Sciatic nerve (tissue), 2 donors: Measurements from ENCODE around the gene SGO1. TPM values are rescaled to one million over a fixed set of nuclear protein-coding genes. Genes with fewer than 3 reads are reported as not detected.
"Not testable (repeated sequence)": the region's sequence is repeated elsewhere in the genome, so short reads cannot be mapped to it uniquely, and the experiment has no call there.

Experiments used
- ATAC-seq: fragments of 200-7000 bp; cut with Tn5 transposase; one replicate; pipeline ENCODE4 v1.9.1; 2020; ENCODE audit warnings: mild to moderate bottlenecking, moderate library complexity
- DNase-seq: peaks from one replicate; pipeline ENCODE4 v3.0.0-alpha.2; 2020; ENCODE audit warnings: low spot score
- intact Hi-C: fragments of 100-400 bp; cut with DNase I; formaldehyde crosslinking; loops from one replicate; pipeline ENCODE4 v1.14.2; 2022
- total RNA-seq: library from RNA; stranded (reverse); fragmentation: NEBNext Ultra II Directional; extraction: Animal tissue kit (Norgen Biotek cat#: 25700); gene quantifications from one replicate; pipeline ENCODE4 v1.2.1, GENCODE V29; 2021
- donor health status: DM: no; HTN: no; CAD: no.
- donor health status: DM: no; HTN: no; CAD: no.

SGO1 gene
- total RNA-seq, result 0.31 TPM

- peak; percentile 99 for DNase-seq
- ATAC-seq, result peak; percentile 100
- intact Hi-C loops, result loop anchor here (10.0 kb wide), 1 partner anchor 141 kb away; the partner anchor contains the start of gene KAT2B
Observed at GRCh38 chr3:20185679-20186599, at the start of gene SGO1. Gene SGO1 (minus strand): TSS chr3:20186206. CDS start chr3:20184027, 2,179 bp downstream.

- ATAC-seq, result no peak
- DNase-seq, result no peak
- intact Hi-C loops, result no loop called here
Observed at GRCh38 chr3:20235796-20236195, 49.8 kb upstream of the SGO1 start.

DNA sequence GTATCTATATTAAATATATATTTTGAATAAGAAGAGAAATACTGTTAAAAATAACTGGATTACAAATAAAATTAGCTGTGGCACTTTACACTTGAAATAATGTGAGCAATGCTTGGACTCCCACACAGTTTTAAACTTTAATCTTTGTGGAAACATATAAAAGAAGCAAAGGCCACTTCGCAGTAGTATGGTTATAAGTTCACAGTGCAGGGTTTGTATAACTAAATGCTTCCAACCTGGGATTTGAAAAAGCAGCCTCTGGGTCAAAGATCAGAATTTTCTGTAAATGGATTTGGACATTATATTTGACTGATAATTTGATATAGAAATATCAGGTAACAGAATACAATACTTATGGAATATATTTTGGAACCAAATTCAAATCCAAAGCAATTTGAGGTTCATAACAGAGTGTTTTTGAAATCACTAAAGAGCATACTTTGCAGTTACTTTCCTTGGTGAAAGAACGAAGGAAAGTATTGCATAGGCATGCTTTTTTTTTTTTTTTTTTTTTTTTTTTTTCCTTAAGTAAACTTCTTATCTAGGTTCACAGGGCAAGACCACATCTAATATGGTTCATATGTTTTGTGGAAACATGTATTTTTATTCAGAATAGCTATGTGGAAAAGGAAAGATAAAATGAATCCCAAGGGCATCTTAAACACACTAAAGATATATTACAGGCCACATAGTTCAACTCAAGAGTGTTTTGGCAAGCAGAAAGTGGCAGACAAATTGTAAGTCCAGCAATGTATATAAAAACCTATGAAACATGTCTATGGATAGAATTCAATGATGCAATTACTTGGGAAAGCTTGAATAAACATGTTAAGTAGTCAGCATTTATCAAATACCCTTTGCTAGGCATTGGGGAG, 47.1 kb upstream of the SGO1 start:
- intact Hi-C loops, result no loop called here
- no peak for ATAC-seq
- no peak for DNase-seq

DNA sequence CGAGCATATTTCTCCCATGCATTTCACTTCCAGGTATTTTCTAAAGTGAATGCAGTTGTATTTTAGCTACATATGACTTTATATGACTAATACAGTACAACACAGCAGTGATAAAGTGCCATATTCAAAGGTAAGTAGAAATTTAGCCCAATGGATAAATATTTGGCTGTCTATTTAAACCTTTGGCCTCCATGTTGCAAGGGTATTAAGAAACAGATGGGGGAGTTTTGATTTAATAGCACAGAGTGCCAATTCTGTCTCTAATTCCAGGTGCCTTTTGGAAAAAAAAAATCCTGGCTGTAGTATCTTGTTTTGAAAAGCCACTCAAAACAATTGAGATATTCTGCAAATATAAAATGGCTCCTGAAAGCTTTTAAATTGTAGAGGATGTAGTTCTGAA, 44.9 kb upstream of the SGO1 start:
- intact Hi-C loops, result no loop called here
- ATAC-seq (no peak), DNase-seq (no peak)

DNA sequence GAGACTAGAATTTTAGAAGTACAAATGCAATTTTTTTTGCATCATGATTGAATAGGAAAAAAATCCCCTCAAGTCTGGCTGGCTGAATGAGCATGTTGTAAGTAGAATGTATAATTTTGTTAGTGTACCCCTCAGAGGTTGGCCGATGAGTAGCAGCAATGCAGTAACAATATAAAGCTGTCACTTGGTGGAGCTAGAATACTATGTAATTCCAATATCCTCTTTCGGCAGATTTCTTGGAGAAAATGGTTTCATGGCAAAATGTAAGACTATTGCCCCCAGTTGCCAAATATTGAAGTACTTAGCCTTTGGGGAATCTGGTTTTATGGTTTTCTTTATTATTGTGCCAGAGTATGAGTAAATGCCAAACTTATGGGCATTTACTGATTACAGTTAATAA, 39.8 kb upstream of the SGO1 start:
- ATAC-seq, result no peak
- DNase-seq, result no peak
- intact Hi-C loops, result no loop called here

GRCh38 chr3:20222274-20222673, 36.3 kb upstream of the SGO1 start:
- ATAC-seq, result no peak
- intact Hi-C loops, result no loop called here
- DNase-seq, result no peak

DNA sequence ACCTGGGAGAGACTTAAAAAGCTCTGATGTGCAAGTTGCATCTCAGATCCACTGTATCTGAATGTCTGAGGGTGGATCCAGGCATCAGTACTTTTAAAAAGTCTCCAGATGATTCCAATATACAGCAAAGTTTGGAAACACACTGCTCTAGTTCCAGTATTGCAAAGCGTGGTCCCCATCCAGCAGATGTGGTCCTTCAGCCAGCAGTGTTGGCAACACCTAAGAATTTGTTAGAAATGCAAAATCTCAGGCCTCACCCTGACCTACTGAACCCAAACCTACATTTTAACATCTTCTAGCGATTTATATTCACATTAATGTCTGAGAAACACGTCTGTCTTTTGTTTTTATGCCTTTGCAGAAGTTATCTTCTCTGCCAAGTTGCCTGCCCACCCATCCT, 32.2 kb upstream of the SGO1 start:
- DNase-seq, result no peak

GRCh38 chr3:20215636-20216035, 29.6 kb upstream of the SGO1 start:
- ATAC-seq (no peak), DNase-seq (no peak)
- intact Hi-C loops, result no loop called here

More for the DNA sequence above, 32.2 kb upstream of the SGO1 start:
- intact Hi-C loops, result no loop called here
- no peak for ATAC-seq

DNA sequence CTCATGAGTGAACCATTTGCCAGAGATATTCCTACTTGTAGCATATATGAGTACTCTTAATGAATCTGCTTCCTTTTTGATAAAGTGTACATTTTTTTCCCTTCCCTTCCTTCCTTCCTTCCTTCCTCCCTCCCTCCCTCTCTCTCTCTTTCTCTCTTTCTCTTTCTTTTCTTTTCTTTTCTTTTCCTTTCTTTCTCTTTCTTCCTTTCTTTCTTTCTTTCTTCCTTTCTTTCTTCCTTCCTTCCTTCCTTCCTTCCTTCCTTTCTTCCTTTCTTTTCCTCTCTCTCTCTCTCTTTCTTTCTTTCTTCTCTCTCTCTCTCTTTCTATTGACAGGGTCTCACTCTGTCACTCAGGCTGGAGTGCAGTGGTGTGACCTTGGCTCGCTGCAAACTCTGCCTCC, 27.5 kb upstream of the SGO1 start:
- intact Hi-C loops, ATAC-seq, DNase-seq: not testable (repeated sequence)

DNA sequence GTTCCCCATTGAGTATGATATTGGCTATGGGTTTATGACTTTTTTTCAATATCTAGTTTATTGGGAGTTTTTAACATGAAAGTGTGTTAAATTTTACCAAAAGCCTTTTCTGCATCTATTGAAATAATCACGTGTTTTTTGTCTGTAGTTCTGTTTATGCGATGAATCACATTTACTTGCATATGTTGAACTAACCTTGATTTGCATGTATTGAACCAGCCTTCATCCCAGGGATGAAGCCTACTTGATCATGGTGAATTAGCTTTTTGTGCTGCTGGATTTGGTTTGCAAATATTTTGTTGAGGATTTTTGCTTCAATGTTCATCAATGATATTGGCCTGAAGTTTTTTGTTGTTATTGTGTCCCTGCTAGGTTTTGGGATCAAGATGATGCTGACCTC, 21.9 kb upstream of the SGO1 start:
- DNase-seq, intact Hi-C loops, ATAC-seq: not testable (repeated sequence)

- intact Hi-C loops, DNase-seq, ATAC-seq: not testable (repeated sequence)
Observed at GRCh38 chr3:20205898-20206297, 19.9 kb upstream of the SGO1 start.

DNA sequence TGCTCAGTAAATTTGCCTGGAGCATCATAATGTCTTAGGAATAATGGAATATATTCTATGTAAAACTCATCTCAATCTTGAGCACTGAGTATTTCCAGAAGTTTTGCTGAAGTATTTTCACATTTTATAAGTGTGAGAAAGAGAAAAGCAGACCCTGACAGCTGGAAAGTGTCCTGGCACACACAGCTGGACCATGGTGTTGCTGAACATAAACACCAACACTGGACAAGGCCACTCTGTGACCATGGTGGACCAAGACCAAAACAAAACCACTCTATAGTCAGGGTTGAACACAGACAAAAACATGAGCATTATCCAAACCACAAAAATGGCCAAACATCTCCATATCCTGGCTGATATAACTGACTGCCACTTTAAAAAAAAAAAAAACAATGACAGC, 15.1 kb upstream of the SGO1 start:
- intact Hi-C loops, result no loop called here
- DNase-seq (no peak), ATAC-seq (no peak)

DNA sequence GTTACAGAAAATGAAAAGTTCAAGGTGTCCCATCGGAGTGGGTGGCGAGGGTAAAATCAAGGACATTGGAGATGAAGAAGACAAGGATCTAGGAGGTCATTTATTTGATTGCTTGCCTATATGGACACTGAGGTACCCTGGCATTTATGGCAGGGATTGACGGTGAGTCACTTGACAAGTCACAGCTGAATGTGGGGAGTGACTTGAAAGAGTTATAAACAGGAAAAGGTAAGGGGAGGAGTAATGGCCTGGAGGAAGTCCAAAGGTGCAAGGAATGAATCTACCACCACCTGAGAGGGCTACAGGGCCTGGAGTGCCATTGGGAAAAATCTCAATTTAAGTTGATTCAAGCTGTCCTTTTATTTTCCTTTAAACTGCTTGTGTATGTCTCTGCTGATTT, 11.8 kb upstream of the SGO1 start:
- intact Hi-C loops, result no loop called here
- ATAC-seq (no peak), DNase-seq (no peak)

GRCh38 chr3:20194793-20195460, 8.9 kb upstream of the SGO1 start:
- no peak for ATAC-seq
- intact Hi-C loops, result no loop called here
- DNase-seq, result no peak

- DNase-seq (no peak), ATAC-seq (no peak)
- intact Hi-C loops, result no loop called here
Observed at GRCh38 chr3:20190991-20191390, 5.0 kb upstream of the SGO1 start.

DNA sequence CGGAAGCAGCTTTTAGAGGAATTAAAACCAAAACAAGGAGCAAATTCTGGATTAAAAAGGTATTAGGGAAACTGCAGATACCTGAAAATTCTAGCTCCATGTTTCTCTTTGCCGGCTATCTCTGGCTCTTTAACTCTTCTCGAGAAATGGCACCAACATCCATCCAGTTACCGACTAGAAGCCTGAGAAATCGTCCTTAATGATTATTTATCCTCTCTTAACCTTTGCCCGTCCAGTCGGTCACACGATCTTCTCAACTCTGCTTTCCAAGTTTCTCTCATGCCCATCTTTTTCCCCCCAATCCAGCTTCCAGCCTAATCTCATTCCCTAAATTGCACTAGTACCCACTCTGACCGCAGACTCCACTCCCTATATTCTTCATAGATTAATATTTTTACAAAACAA, 596 bp upstream of the SGO1 start:
- peak; percentile 29 for ATAC-seq
- DNase-seq, result no peak
- intact Hi-C loops, result loop anchor here (10.0 kb wide), 1 partner anchor 142 kb away; the partner anchor contains the start of gene KAT2B

DNA sequence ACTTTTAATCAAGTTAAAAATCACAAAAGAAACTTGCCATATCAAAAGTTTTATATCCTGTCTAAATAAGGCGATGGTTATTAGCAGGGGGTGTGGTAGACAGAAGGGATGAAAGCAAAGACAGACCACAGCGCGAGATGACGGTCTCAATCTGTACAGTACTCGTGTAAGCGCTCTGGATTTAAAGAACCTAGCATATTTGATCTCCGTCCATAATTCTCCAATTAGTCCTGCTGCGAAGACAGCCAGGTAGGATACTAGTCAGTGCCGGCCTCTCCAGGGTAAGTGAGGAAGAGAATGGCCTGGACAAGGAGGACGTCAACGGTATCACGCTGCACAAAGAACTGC, 701 bp downstream of the SGO1 start:
- intact Hi-C loops, result loop anchor here (10.0 kb wide), 1 partner anchor 141 kb away; the partner anchor contains the start of gene KAT2B
- DNase-seq (no peak), ATAC-seq (no peak)

- ATAC-seq, result no peak
- intact Hi-C loops, result loop anchor here (10.0 kb wide), 1 partner anchor 137 kb away; the partner anchor contains the start of gene KAT2B
Observed at GRCh38 chr3:20182206-20182605, 3.8 kb downstream of the SGO1 start.

DNA sequence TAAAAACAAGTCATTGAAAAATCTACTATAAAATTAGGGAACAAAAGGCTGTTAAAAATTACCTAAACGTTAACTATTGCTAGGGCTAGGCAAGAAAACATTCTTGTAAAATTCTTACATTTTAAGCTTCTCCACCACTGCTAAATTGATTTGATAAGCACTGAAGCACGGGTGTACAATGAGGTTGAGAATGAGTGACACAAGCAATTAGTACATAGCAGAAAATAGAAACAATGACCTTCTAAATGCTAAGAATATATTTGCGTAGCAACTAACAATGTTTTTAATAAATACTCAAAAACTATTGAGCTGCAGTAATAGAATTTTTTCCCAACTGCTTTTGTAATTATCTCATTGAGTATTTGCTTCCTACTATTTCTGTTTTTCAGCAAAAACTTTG, 4.7 kb downstream of the SGO1 start:
- intact Hi-C loops, result loop anchor here (10.0 kb wide), 1 partner anchor 136 kb away; the partner anchor contains the start of gene KAT2B
- DNase-seq (no peak), ATAC-seq (no peak)

More at GRCh38 chr3:20182206-20182605, 3.8 kb downstream of the SGO1 start:
- DNase-seq, result no peak
